ENCODE results near the gene ELAPOR1. TPM values are rescaled to one million over a fixed set of nuclear protein-coding genes. Genes with fewer than 3 reads are reported as not detected.

Gene ELAPOR1
- total RNA-seq, 1 donor from 2014 or later = 0.08 TPM

- no peaks in the 10 kb centered on the region for H3K27me3 ChIP-seq (ENCODE audit: control insufficient read depth, insufficient read depth, low read length)
- no peak for DNase-seq (ENCODE audit: low read depth)
Measured at GRCh38 chr1:109148987-109149561, 35.2 kb downstream of the ELAPOR1 start.

GRCh38 chr1:109149874-109150601 lies 36.1 kb downstream of the ELAPOR1 start:
- TF ChIP-seq, protein P1, sequence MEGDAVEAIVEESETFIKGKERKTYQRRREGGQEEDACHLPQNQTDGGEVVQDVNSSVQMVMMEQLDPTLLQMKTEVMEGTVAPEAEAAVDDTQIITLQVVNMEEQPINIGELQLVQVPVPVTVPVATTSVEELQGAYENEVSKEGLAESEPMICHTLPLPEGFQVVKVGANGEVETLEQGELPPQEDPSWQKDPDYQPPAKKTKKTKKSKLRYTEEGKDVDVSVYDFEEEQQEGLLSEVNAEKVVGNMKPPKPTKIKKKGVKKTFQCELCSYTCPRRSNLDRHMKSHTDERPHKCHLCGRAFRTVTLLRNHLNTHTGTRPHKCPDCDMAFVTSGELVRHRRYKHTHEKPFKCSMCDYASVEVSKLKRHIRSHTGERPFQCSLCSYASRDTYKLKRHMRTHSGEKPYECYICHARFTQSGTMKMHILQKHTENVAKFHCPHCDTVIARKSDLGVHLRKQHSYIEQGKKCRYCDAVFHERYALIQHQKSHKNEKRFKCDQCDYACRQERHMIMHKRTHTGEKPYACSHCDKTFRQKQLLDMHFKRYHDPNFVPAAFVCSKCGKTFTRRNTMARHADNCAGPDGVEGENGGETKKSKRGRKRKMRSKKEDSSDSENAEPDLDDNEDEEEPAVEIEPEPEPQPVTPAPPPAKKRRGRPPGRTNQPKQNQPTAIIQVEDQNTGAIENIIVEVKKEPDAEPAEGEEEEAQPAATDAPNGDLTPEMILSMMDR (IDR thresholded peaks at IDR 0.05; ENCODE audit: insufficient read depth, low read length, poor library complexity, severe bottlenecking) = no peak
- Histone ChIP-seq H3K27me3 (ENCODE audit: control insufficient read depth, insufficient read depth, low read length) (no peaks in the 10 kb centered on the region), H3K4me3 (ENCODE audit: low read depth, low read length) (no peak overlapping the region), H3K36me3 (ENCODE audit: control insufficient read depth, insufficient read depth, low read length) (no peaks in the 10 kb centered on the region)
- DNase-seq (ENCODE audit: low read depth) = no peak

More at GRCh38 chr1:109148987-109149561, 35.2 kb downstream of the ELAPOR1 start:
- no peaks in the 10 kb centered on the region for H3K36me3 ChIP-seq (ENCODE audit: control insufficient read depth, insufficient read depth, low read length)
- no peak overlapping the region for H3K4me3 ChIP-seq (ENCODE audit: low read depth, low read length)
- TF ChIP-seq, protein P1 (IDR thresholded peaks at IDR 0.05; ENCODE audit: insufficient read depth, low read length, poor library complexity, severe bottlenecking) = no peak

- H3K27me3 ChIP-seq (ENCODE audit: control insufficient read depth, insufficient read depth, low read length) = no peaks in the 10 kb centered on the region
- TF ChIP-seq, protein P1 (IDR thresholded peaks at IDR 0.05; ENCODE audit: insufficient read depth, low read length, poor library complexity, severe bottlenecking) = no peak
- DNase-seq (ENCODE audit: low read depth) = peak; percentile 32
- H3K36me3 ChIP-seq (ENCODE audit: control insufficient read depth, insufficient read depth, low read length) = no peaks in the 10 kb centered on the region
- no peak overlapping the region for H3K4me3 ChIP-seq (ENCODE audit: low read depth, low read length)
Measured at GRCh38 chr1:109151146-109151990, 37.5 kb downstream of the ELAPOR1 start.

DNA sequence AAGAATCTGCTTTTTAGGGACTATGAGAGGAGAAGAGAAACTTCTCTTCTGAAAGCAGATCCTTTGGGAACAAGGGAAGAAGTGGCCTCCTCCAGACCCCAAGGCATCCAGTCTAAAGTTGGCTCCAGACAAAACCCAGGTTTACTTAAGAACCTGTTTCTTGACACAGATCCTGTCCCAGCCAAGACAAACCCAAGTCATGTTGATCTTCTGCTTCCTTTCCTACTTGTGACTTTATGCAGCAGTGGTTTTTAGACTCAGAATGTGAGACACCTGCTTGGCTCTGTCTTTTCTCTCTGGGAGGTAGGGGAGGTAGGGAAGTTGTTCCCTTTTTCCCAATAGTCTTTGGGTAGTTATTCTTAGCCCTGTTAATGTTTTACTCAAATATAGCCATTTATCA lies 38.3 kb downstream of the ELAPOR1 start:
- no peaks in the 10 kb centered on the region for H3K36me3 ChIP-seq (ENCODE audit: control insufficient read depth, insufficient read depth, low read length)
- TF ChIP-seq, protein P1 (IDR thresholded peaks at IDR 0.05; ENCODE audit: insufficient read depth, low read length, poor library complexity, severe bottlenecking) = no peak
- no peak overlapping the region for H3K4me3 ChIP-seq (ENCODE audit: low read depth, low read length)
- no peak for DNase-seq (ENCODE audit: low read depth)
- H3K27me3 ChIP-seq (ENCODE audit: control insufficient read depth, insufficient read depth, low read length) = no peaks in the 10 kb centered on the region

DNA sequence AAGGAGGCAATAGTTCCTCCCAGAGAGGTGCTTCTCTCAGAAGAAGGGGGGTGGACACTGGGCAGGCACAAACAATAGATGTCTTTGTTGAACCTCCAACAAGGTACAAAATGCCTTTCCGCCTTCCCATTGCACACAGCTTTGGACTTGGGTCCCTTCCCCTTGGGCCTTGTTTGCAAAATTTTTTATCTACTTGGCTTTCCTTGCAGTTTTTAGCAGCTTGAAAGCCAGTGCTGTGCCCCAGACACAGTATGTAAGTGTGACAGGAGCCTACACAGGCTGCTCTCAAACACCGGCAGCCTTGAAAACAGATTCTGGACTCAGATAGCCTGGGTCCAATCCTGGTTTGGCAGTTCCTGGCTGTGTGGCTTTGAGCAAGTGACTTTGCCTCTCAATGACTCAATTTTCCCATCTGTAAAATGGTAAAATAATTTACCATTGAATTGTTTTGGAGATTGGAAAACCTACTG lies 43.0 kb downstream of the ELAPOR1 start:
- TF ChIP-seq, protein P1 (IDR thresholded peaks at IDR 0.05; ENCODE audit: insufficient read depth, low read length, poor library complexity, severe bottlenecking) = no peak
- H3K36me3 ChIP-seq (ENCODE audit: control insufficient read depth, insufficient read depth, low read length) = no peaks in the 10 kb centered on the region
- no peaks in the 10 kb centered on the region for H3K27me3 ChIP-seq (ENCODE audit: control insufficient read depth, insufficient read depth, low read length)
- no peak for DNase-seq (ENCODE audit: low read depth)
- no peak overlapping the region for H3K4me3 ChIP-seq (ENCODE audit: low read depth, low read length)

Data from kidney epithelial cell (primary cell).